Mesothelial cell of epicardium (in vitro differentiated cells): ENCODE measurements around the gene JPT1. TPM values are rescaled to one million over a fixed set of nuclear protein-coding genes. Genes with fewer than 3 reads are reported as not detected.

Source experiments
- DNase-seq, 2 experiments: peaks; one replicate each; pipeline ENCODE4 v3.0.0; 2021; ENCODE audit warnings: low spot score in 2 of 2; ENCODE audit not compliant: unreplicated experiment in 2 of 2
- H3K27ac Mint-ChIP-seq: 2 replicates; pipeline ENCODE4 v1.8.0; 2021; ENCODE audit warnings: mixed read lengths
- H3K27me3 Mint-ChIP-seq: 2 replicates; pipeline ENCODE4 v1.8.0; 2021; ENCODE audit warnings: low read depth, mixed read lengths
- H3K36me3 Mint-ChIP-seq: 2 replicates; pipeline ENCODE4 v1.8.0; 2021; ENCODE audit warnings: mixed read lengths
- H3K4me1 Mint-ChIP-seq: 2 replicates; pipeline ENCODE4 v1.8.0; 2021; ENCODE audit warnings: mixed read lengths
- H3K4me3 Mint-ChIP-seq: 2 replicates; pipeline ENCODE4 v1.8.0; 2021; ENCODE audit warnings: mild to moderate bottlenecking, moderate library complexity, mixed read lengths
- H3K9me3 Mint-ChIP-seq: 2 replicates; pipeline ENCODE4 v1.8.0; 2021; ENCODE audit warnings: mixed read lengths
- total RNA-seq: library from RNA; stranded (reverse); gene quantifications from 3 replicates; pipeline ENCODE4 v1.2.1, GENCODE V29; 2021
- TF ChIP-seq, protein P1 (sequence below): fragments of 200-600 bp; sonication (generic); IDR thresholded peaks from one replicate; pipeline ENCODE4 v1.5.0; 2021; ENCODE audit warnings: antibody characterized with exemption; ENCODE audit not compliant: unreplicated experiment

The JPT1 gene
- total RNA-seq, 1 donor from 2014 or later: 132 TPM

DNA sequence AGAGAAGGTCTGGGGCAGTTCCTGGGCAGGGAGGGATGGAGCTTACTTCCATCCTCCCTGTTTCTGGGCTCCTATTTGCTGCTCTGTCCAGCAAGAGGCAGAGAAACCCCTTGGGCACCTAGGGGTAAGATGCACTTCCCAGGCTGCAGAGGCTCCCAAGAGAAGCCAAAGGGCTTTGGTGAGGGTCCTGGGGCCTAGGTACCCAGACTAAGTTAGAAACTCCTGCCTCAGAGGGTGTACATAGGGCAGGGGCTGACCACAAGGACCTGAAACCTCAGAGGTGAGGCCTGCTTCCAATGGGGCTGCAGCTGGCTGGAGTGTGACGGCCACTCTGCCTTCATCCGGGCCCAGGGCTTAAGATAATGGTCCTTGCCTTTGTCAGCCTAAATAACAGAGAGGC, 46.1 kb downstream of the JPT1 start:
- peaks cover 11% of the 10 kb centered on the region for H3K4me1 Mint-ChIP-seq
- H3K4me3 Mint-ChIP-seq: peak overlapping the region; percentile 82
- H3K27ac Mint-ChIP-seq: no peak overlapping the region
- TF ChIP-seq, protein P1, sequence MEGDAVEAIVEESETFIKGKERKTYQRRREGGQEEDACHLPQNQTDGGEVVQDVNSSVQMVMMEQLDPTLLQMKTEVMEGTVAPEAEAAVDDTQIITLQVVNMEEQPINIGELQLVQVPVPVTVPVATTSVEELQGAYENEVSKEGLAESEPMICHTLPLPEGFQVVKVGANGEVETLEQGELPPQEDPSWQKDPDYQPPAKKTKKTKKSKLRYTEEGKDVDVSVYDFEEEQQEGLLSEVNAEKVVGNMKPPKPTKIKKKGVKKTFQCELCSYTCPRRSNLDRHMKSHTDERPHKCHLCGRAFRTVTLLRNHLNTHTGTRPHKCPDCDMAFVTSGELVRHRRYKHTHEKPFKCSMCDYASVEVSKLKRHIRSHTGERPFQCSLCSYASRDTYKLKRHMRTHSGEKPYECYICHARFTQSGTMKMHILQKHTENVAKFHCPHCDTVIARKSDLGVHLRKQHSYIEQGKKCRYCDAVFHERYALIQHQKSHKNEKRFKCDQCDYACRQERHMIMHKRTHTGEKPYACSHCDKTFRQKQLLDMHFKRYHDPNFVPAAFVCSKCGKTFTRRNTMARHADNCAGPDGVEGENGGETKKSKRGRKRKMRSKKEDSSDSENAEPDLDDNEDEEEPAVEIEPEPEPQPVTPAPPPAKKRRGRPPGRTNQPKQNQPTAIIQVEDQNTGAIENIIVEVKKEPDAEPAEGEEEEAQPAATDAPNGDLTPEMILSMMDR: no peak
- H3K9me3 Mint-ChIP-seq: no peaks in the 10 kb centered on the region
- DNase-seq: no peak
- H3K36me3 Mint-ChIP-seq: peaks cover 21% of the 10 kb centered on the region
- H3K27me3 Mint-ChIP-seq: peaks cover 7% of the 10 kb centered on the region

GRCh38 chr17:75105126-75106080, 48.9 kb downstream of the JPT1 start:
- H3K4me1 Mint-ChIP-seq: peaks cover 9% of the 10 kb centered on the region

DNA sequence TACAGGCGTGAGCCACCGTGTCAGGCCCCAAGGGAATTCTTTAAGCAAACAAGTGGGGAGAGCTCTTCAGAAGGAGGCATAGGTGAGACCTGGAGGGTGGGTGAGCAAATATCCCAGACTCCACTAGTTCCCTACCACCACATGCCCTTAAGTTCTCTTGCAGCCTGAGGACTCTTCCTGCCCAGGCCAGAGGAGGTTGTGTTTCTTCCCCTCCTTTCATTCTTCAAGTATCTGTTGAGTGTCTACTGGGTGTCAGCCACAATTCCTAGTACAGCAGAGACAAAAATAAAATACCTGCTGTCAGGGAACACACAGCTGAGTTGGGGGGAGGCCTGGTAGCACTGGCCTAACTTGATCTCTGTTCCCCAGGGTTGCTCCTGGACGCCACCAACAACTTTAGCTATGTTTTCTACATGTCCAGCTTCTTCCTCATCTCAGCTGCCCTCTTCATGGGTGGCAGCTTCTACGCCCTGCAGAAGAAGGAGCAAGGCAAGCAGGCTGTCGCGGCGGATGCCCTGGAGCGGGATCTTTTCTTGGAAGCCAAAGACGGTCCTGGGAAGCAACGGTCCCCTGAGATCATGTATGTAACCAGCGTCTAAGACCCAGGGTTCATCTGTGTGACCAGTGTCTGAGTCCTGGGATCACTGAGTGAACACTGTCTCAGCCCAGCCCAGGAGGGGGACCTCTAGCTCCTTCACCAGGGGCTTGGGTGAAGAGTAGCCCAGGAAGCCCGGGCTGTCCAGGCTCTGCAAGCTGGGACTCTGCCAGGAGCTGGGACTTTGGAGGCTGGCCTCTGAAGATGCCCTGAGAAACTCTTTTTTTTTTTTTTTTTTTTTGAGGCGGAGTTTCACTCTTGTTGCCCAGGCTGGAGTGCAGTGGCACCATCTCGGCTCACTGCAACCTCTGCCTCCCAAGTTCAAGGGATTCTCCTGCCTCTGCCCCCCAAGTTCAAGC, 50.4 kb downstream of the JPT1 start:
- H3K27ac Mint-ChIP-seq: no peak overlapping the region
- peaks cover 5% of the 10 kb centered on the region for H3K27me3 Mint-ChIP-seq
- no peak for DNase-seq
- H3K9me3 Mint-ChIP-seq: no peaks in the 10 kb centered on the region
- peaks cover 28% of the 10 kb centered on the region for H3K36me3 Mint-ChIP-seq
- no peak overlapping the region for H3K4me3 Mint-ChIP-seq
- TF ChIP-seq, protein P1: no peak
- H3K4me1 Mint-ChIP-seq: peaks cover 6% of the 10 kb centered on the region

More at GRCh38 chr17:75105126-75106080, 48.9 kb downstream of the JPT1 start:
- no peak for DNase-seq
- peaks cover 21% of the 10 kb centered on the region for H3K36me3 Mint-ChIP-seq
- H3K27me3 Mint-ChIP-seq: peaks cover 7% of the 10 kb centered on the region
- TF ChIP-seq, protein P1: peak; percentile 83
- H3K4me3 Mint-ChIP-seq: no peak overlapping the region
- H3K27ac Mint-ChIP-seq: no peak overlapping the region
- H3K9me3 Mint-ChIP-seq: no peaks in the 10 kb centered on the region

- peaks cover 33% of the 10 kb centered on the region for H3K36me3 Mint-ChIP-seq
- no peak overlapping the region for H3K4me3 Mint-ChIP-seq
- no peak overlapping the region for H3K27ac Mint-ChIP-seq
- TF ChIP-seq, protein P1: no peak
- no peaks in the 10 kb centered on the region for H3K27me3 Mint-ChIP-seq
- H3K9me3 Mint-ChIP-seq: no peaks in the 10 kb centered on the region
- no peak for DNase-seq
- peaks cover 6% of the 10 kb centered on the region for H3K4me1 Mint-ChIP-seq
Observed at GRCh38 chr17:75102385-75102821, 51.9 kb downstream of the JPT1 start.

DNA sequence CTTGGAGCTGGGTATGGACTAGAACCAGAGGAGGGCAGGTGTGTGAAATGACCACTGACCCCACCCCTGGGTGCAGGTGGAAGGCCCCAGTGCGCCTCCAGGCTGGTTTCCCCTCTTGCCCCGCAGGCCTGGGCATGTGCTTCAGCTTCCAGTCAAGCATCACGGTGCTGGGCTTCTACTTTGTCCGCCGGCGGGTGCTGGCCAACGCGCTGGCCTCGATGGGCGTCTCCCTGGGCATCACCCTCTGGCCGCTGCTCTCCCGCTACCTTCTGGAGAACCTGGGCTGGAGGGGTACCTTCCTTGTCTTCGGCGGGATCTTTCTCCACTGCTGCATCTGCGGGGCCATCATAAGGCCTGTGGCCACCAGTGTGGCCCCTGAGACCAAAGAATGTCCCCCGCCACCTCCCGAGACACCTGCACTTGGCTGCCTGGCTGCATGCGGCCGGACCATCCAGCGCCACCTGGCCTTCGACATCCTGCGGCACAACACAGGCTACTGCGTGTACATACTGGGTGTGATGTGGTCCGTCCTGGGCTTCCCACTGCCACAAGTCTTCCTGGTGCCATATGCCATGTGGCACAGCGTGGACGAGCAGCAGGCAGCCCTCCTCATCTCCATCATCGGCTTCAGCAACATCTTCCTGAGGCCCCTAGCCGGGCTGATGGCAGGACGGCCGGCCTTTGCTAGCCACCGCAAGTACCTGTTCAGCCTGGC, 54.3 kb downstream of the JPT1 start:
- H3K36me3 Mint-ChIP-seq: peaks cover 30% of the 10 kb centered on the region
- no peak for DNase-seq
- H3K4me3 Mint-ChIP-seq: no peak overlapping the region
- H3K4me1 Mint-ChIP-seq: peaks cover 16% of the 10 kb centered on the region
- no peaks in the 10 kb centered on the region for H3K27me3 Mint-ChIP-seq
- TF ChIP-seq, protein P1: no peak
- no peak overlapping the region for H3K27ac Mint-ChIP-seq
- H3K9me3 Mint-ChIP-seq: no peaks in the 10 kb centered on the region
